ENCODE measurements around the gene GLRX5. TPM values are rescaled to one million over a fixed set of nuclear protein-coding genes. Genes with fewer than 3 reads are reported as not detected.

The GLRX5 gene
- total and polyA plus RNA-seq, 2 donors from 2014 or later: 46.7 to 124 TPM

GRCh38 chr14:95496111-95496681 is 38.7 kb upstream of the GLRX5 start:
- Histone ChIP-seq H3K9ac (ENCODE audit: low read length in 3 of 3) (no peak overlapping the region), H3K27me3 (ENCODE audit: control insufficient read depth, insufficient read depth, low read length) (no peaks in the 10 kb centered on the region), H3K4me3 (ENCODE audit: low read length in 3 of 3) (no peak overlapping the region), H3K27ac (ENCODE audit: low read depth in 2 of 2, low read length in 2 of 2) (no peak overlapping the region), H3K36me3 (ENCODE audit: control insufficient read depth in 2 of 3, insufficient read depth in 3 of 3, low read length in 3 of 3) (no peaks in the 10 kb centered on the region), H3K9me3 (ENCODE audit: control insufficient read depth in 2 of 3, insufficient read depth in 1 of 3, low read length in 3 of 3) (no peaks in the 10 kb centered on the region), H3K4me1 (ENCODE audit: control insufficient read depth in 2 of 3, insufficient read depth in 2 of 3, low read depth in 1 of 3, low read length in 3 of 3) (peaks cover 0 to 10% (median 2%) of the 10 kb centered on the region in 3 donors)
- no peak for FAIRE-seq
- DNase-seq: peak in 1 of 5 donors; percentile 8
- TF ChIP-seq, protein P1, sequence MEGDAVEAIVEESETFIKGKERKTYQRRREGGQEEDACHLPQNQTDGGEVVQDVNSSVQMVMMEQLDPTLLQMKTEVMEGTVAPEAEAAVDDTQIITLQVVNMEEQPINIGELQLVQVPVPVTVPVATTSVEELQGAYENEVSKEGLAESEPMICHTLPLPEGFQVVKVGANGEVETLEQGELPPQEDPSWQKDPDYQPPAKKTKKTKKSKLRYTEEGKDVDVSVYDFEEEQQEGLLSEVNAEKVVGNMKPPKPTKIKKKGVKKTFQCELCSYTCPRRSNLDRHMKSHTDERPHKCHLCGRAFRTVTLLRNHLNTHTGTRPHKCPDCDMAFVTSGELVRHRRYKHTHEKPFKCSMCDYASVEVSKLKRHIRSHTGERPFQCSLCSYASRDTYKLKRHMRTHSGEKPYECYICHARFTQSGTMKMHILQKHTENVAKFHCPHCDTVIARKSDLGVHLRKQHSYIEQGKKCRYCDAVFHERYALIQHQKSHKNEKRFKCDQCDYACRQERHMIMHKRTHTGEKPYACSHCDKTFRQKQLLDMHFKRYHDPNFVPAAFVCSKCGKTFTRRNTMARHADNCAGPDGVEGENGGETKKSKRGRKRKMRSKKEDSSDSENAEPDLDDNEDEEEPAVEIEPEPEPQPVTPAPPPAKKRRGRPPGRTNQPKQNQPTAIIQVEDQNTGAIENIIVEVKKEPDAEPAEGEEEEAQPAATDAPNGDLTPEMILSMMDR (IDR thresholded peaks at IDR 0.05; ENCODE audit: borderline replicate concordance, extremely low read depth, insufficient read depth): no peak
- intact Hi-C loops (cut with DNase I): no loop called here

- FAIRE-seq (no peak), DNase-seq (peak in 3 of 5 donors; percentile 44 to 83 (median 46))
- intact Hi-C loops (cut with DNase I): no loop called here
- Histone ChIP-seq H3K9me3 (ENCODE audit: control insufficient read depth in 2 of 3, insufficient read depth in 1 of 3, low read length in 3 of 3) (no peaks in the 10 kb centered on the region), H3K9ac (ENCODE audit: low read length in 3 of 3) (no peak overlapping the region), H3K4me1 (ENCODE audit: control insufficient read depth in 2 of 3, insufficient read depth in 2 of 3, low read depth in 1 of 3, low read length in 3 of 3) (peaks cover 0 to 13% (median 2%) of the 10 kb centered on the region in 3 donors), H3K27me3 (ENCODE audit: control insufficient read depth, insufficient read depth, low read length) (no peaks in the 10 kb centered on the region), H3K27ac (ENCODE audit: low read depth in 2 of 2, low read length in 2 of 2) (no peak overlapping the region), H3K36me3 (ENCODE audit: control insufficient read depth in 2 of 3, insufficient read depth in 3 of 3, low read length in 3 of 3) (no peaks in the 10 kb centered on the region), H3K4me3 (ENCODE audit: low read length in 3 of 3) (no peak overlapping the region)
- TF ChIP-seq, protein P1 (IDR thresholded peaks at IDR 0.05; ENCODE audit: borderline replicate concordance, extremely low read depth, insufficient read depth): no peak
Measured at GRCh38 chr14:95496690-95497259, 38.1 kb upstream of the GLRX5 start.

DNA sequence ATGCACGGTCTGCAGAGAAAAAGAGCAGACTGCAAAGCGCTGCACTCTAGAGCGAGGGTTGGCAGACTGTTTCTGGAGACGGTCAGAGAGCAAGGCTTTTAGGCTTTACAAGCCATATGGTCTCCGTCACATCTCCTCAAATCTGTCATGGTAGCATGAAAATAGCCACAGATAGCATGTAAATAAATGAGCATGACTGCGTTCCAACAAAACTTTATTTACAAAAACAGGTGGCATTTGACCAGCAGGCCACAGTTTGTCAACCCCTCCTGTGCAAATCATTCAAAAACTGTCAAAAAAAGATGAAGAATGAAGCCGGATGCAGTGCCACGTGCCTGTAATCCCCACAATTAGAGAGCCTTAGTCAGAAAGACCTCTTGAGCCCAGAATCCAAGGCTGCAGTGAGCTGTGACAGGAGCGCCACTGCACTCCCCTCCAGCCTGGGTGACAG is 37.3 kb upstream of the GLRX5 start:
- DNase-seq (peak in 4 of 5 donors; percentile 20 to 80 (median 63)), FAIRE-seq (no peak)
- Histone ChIP-seq H3K27me3 (ENCODE audit: control insufficient read depth, insufficient read depth, low read length) (no peaks in the 10 kb centered on the region), H3K9ac (ENCODE audit: low read length in 3 of 3) (no peak overlapping the region), H3K27ac (ENCODE audit: low read depth in 2 of 2, low read length in 2 of 2) (no peak overlapping the region), H3K9me3 (ENCODE audit: control insufficient read depth in 2 of 3, insufficient read depth in 1 of 3, low read length in 3 of 3) (no peaks in the 10 kb centered on the region), H3K4me1 (ENCODE audit: control insufficient read depth in 2 of 3, insufficient read depth in 2 of 3, low read depth in 1 of 3, low read length in 3 of 3) (peaks cover 0 to 13% (median 2%) of the 10 kb centered on the region in 3 donors), H3K4me3 (ENCODE audit: low read length in 3 of 3) (no peak overlapping the region), H3K36me3 (ENCODE audit: control insufficient read depth in 2 of 3, insufficient read depth in 3 of 3, low read length in 3 of 3) (no peaks in the 10 kb centered on the region)
- intact Hi-C loops (cut with DNase I): no loop called here
- TF ChIP-seq, protein P1 (IDR thresholded peaks at IDR 0.05; ENCODE audit: borderline replicate concordance, extremely low read depth, insufficient read depth): no peak

All from kidney (tissue), 14 donors.